ENCODE measurements around the gene ENO2. TPM values are rescaled to one million over a fixed set of nuclear protein-coding genes. Genes with fewer than 3 reads are reported as not detected.

The ENO2 gene
- total and polyA plus RNA-seq, 2 donors (not counting 1 experiment from before 2014, with no cell fraction given), result 20.3 to 43.0 TPM

- H3K9ac ChIP-seq (ENCODE audit: insufficient read depth, low read length), result peak overlapping the region; percentile 49
- peaks cover 31% of the 10 kb centered on the region for H3K79me2 ChIP-seq (ENCODE audit: control insufficient read depth, insufficient read depth, low read length)
- H3K4me3 ChIP-seq (replicated peaks in 1 of 4; ENCODE audit: control extremely low read depth in 1 of 4, insufficient read depth in 1 of 4, low read depth in 3 of 4, low read length in 4 of 4), result peak overlapping the region; percentile 40 to 84 (median 74)
- peak overlapping the region; percentile 82 for H3K4me2 ChIP-seq (ENCODE audit: extremely low read depth, insufficient read depth, low read length)
- H3K36me3 ChIP-seq (ENCODE audit: control insufficient read depth, insufficient read depth, low read length), result peaks cover 12% of the 10 kb centered on the region
- peak; percentile 92 to 96 for DNase-seq (ENCODE audit: low read depth in 2 of 2)
- no peaks in the 10 kb centered on the region for H4K20me1 ChIP-seq (ENCODE audit: control insufficient read depth, extremely low read depth, insufficient read depth, low read length)
- H3K27me3 ChIP-seq (ENCODE audit: control insufficient read depth, insufficient read depth, low read length), result no peaks in the 10 kb centered on the region
- H3K9me3 ChIP-seq (ENCODE audit: control insufficient read depth, insufficient read depth, low read depth, low read length), result no peaks in the 10 kb centered on the region
- peaks cover 29% of the 10 kb centered on the region for H3K4me1 ChIP-seq (ENCODE audit: control insufficient read depth, extremely low read depth, insufficient read depth, low read length)
- H3K27ac ChIP-seq (ENCODE audit: insufficient read depth, low read length), result peak overlapping the region; percentile 92
- TF ChIP-seq EZH2 (IDR thresholded peaks at IDR 0.05; ENCODE audit: low read length, missing control alignments) (no peak), CTCF (conservative IDR thresholded peaks at IDR 0.05 in 1 of 2, IDR thresholded peaks at IDR 0.05 in 1 of 2; ENCODE audit: low read depth in 1 of 2, low read length in 2 of 2) (no peak)
- peak overlapping the region; percentile 4 for H2AFZ ChIP-seq (ENCODE audit: low read length)
Observed at GRCh38 chr12:6925540-6926279, 11.3 kb downstream of the ENO2 start.

DNA sequence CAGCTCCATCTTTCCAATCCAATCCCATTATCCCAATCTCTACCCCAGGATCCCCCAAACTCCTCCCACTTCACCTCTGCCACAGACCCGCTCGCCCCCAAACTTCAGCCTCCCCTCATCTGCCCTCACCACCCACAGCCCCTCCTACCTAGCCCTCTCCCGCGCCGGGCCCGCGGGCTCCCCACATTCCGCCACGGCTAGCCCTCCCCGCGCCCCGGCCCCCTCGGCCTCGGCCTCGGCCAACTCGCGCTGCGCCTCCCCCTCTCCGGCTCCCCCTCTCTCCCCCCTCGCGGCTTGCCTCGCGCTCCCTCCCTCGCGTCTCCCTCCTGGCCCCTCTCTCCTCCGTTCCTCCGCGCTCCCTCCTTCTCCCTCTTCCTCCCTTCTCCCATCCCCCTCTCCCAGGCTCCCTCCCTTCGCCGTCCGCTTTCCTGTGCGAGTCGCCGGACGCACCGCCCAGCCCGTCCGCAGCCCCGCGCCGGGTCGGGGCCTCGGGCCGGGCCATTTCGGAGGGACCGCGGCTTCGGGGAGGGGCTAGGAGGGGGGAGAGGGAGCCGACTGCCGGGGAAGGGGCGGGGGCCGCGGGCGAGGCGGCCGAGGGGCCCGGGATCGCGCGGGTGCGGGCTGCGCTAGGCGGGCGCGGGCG lies 13.1 kb downstream of the ENO2 start, which contains the start of gene ATN1:
ATN1 (plus strand) TSS at position 581 of the 643 bp plus-strand sequence. CDS start 6,043 bp downstream, outside the sequence.
- DNase-seq (ENCODE audit: low read depth in 2 of 2), result peak; percentile 81 to 87
- H3K27ac ChIP-seq (ENCODE audit: insufficient read depth, low read length), result peak within 1 kb of the TSS; percentile 92
- peak within 1 kb of the TSS; percentile 74 to 95 (median 88) for H3K4me3 ChIP-seq (replicated peaks in 1 of 4; ENCODE audit: control extremely low read depth in 1 of 4, insufficient read depth in 1 of 4, low read depth in 3 of 4, low read length in 4 of 4)
- peaks cover 45% of the 10 kb centered on the region for H3K79me2 ChIP-seq (ENCODE audit: control insufficient read depth, insufficient read depth, low read length)
- TF ChIP-seq CTCF (conservative IDR thresholded peaks at IDR 0.05 in 1 of 2, IDR thresholded peaks at IDR 0.05 in 1 of 2; ENCODE audit: low read depth in 1 of 2, low read length in 2 of 2) (no peak), EZH2 (IDR thresholded peaks at IDR 0.05; ENCODE audit: low read length, missing control alignments) (no peak)
- H3K4me1 ChIP-seq (ENCODE audit: control insufficient read depth, extremely low read depth, insufficient read depth, low read length), result peaks cover 29% of the 10 kb centered on the region
- H3K27me3 ChIP-seq (ENCODE audit: control insufficient read depth, insufficient read depth, low read length), result no peaks in the 10 kb centered on the region
- peaks cover 3% of the 10 kb centered on the region for H3K36me3 ChIP-seq (ENCODE audit: control insufficient read depth, insufficient read depth, low read length)
- H4K20me1 ChIP-seq (ENCODE audit: control insufficient read depth, extremely low read depth, insufficient read depth, low read length), result no peaks in the 10 kb centered on the region
- no peaks in the 10 kb centered on the region for H3K9me3 ChIP-seq (ENCODE audit: control insufficient read depth, insufficient read depth, low read depth, low read length)
- H3K9ac ChIP-seq (ENCODE audit: insufficient read depth, low read length), result peak within 1 kb of the TSS; percentile 74
- no peak within 1 kb of the TSS for H2AFZ ChIP-seq (ENCODE audit: low read length)
- peak within 1 kb of the TSS; percentile 97 for H3K4me2 ChIP-seq (ENCODE audit: extremely low read depth, insufficient read depth, low read length)

DNA sequence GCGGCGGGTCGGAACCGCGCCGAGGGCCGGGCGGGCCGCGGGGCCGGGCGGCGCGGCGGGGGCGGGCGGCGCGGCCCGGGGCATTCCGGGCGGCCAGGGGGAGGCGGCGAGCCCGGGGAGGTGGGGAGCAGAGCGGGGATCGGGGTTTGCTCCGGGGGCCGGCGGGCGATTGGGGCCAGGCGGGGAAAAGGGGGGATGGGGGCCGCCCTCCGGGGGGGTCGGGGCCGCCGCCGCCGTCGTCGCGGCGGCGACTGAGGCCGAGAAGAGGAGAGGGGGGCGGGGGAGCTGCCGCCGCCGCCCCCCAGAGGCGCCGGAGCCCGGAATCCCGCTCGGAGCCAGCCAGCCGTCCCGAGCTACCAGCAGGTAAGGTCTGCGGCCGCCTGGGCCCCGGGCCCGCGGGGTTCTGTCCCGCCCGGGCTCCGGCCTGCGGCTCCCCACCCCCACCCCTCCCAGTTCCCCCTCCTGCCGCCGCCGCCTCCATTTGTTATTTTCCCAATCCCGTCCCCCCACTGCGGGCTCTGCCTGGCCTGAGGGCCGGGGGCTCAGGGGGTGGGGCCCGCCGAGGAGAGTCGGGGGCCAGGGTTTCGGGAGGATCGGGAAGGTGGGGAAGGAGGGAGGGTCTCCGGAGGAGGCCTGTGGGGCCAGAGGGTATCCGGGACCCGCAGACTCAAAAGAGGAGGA lies 13.8 kb downstream of the ENO2 start:
- H3K79me2 ChIP-seq (ENCODE audit: control insufficient read depth, insufficient read depth, low read length), result peaks cover 52% of the 10 kb centered on the region
- peak overlapping the region; percentile 97 for H3K4me2 ChIP-seq (ENCODE audit: extremely low read depth, insufficient read depth, low read length)
- H2AFZ ChIP-seq (ENCODE audit: low read length), result no peak overlapping the region
- peak overlapping the region; percentile 70 to 95 (median 88) for H3K4me3 ChIP-seq (replicated peaks in 1 of 4; ENCODE audit: control extremely low read depth in 1 of 4, insufficient read depth in 1 of 4, low read depth in 3 of 4, low read length in 4 of 4)
- H4K20me1 ChIP-seq (ENCODE audit: control insufficient read depth, extremely low read depth, insufficient read depth, low read length), result no peaks in the 10 kb centered on the region
- peak overlapping the region; percentile 71 for H3K9ac ChIP-seq (ENCODE audit: insufficient read depth, low read length)
- H3K9me3 ChIP-seq (ENCODE audit: control insufficient read depth, insufficient read depth, low read depth, low read length), result no peaks in the 10 kb centered on the region
- TF ChIP-seq CTCF (conservative IDR thresholded peaks at IDR 0.05 in 1 of 2, IDR thresholded peaks at IDR 0.05 in 1 of 2; ENCODE audit: low read depth in 1 of 2, low read length in 2 of 2) (no peak), EZH2 (IDR thresholded peaks at IDR 0.05; ENCODE audit: low read length, missing control alignments) (no peak)
- peak overlapping the region; percentile 54 for H3K27ac ChIP-seq (ENCODE audit: insufficient read depth, low read length)
- H3K4me1 ChIP-seq (ENCODE audit: control insufficient read depth, extremely low read depth, insufficient read depth, low read length), result peaks cover 32% of the 10 kb centered on the region
- DNase-seq (ENCODE audit: low read depth in 2 of 2), result no peak
- no peaks in the 10 kb centered on the region for H3K36me3 ChIP-seq (ENCODE audit: control insufficient read depth, insufficient read depth, low read length)
- no peaks in the 10 kb centered on the region for H3K27me3 ChIP-seq (ENCODE audit: control insufficient read depth, insufficient read depth, low read length)

Data from fibroblast of lung (primary cell).